A673 (cell line): ENCODE data around the gene FBXO42. TPM values are rescaled to one million over a fixed set of nuclear protein-coding genes. Genes with fewer than 3 reads are reported as not detected.
A peak's percentile ranks its signal among the peaks of the same experiment; 100 is the strongest.

Experiments used
- BruUV-seq: library from RNA; stranded (reverse); fragments of 400-500 nt; replicated peaks from 2 replicates; lab custom pipeline; 2021; lab: Mats Ljungman, UMichigan
- CTCF ChIA-PET: fragments of 300-600 bp; sonication (Branson Sonifier 250); formaldehyde crosslinking; loops from one replicate; lab custom pipeline; 2022; ENCODE audit warnings: antibody characterized with exemption; lab: Charles Lee
- POLR2A ChIA-PET: fragments of 300-600 bp; sonication (Branson Sonifier 250); formaldehyde crosslinking; loops from one replicate; lab custom pipeline; 2022; ENCODE audit warnings: antibody characterized with exemption; ENCODE audit not compliant: low non-redundant PET; lab: Charles Lee
- DNase-seq: peaks from one replicate; pipeline ENCODE4 v3.0.0-alpha.2; 2015; ENCODE audit warnings: low spot score
- H3K27ac ChIP-seq: fragments of 200-600 bp; sonication (generic); 2 replicates; pipeline ENCODE4 v1.5.1; 2016; ENCODE audit warnings: mixed run types, low read depth, mild to moderate bottlenecking, mixed read lengths, antibody characterized with exemption, low read length; ENCODE audit not compliant: poor library complexity, severe bottlenecking
- H3K27me3 ChIP-seq: fragments of 200-600 bp; sonication (generic); replicated peaks from 2 replicates; pipeline ENCODE4 v1.6.1; 2017; ENCODE audit warnings: mixed run types, low read depth, mild to moderate bottlenecking, mixed read lengths, antibody characterized with exemption, low read length; ENCODE audit not compliant: insufficient read depth, poor library complexity
- H3K36me3 ChIP-seq: fragments of 200-600 bp; sonication (generic); 2 replicates; pipeline ENCODE4 v1.6.1; 2016; ENCODE audit warnings: mixed run types, mild to moderate bottlenecking, mixed read lengths, antibody characterized with exemption, low read length; ENCODE audit not compliant: insufficient read depth, poor library complexity, severe bottlenecking
- H3K4me1 ChIP-seq: fragments of 200-600 bp; sonication (generic); 2 replicates; pipeline ENCODE4 v1.6.1; 2017; ENCODE audit warnings: mixed run types, mild to moderate bottlenecking, mixed read lengths, antibody characterized with exemption, low read length; ENCODE audit not compliant: insufficient read depth, poor library complexity, severe bottlenecking
- H3K4me3 ChIP-seq: fragments of 200-600 bp; sonication (generic); 2 replicates; pipeline ENCODE4 v1.5.1; 2016; ENCODE audit warnings: low read depth, mixed run types, mild to moderate bottlenecking, mixed read lengths, low read length; ENCODE audit not compliant: poor library complexity, severe bottlenecking
- H3K9me3 ChIP-seq: fragments of 200-600 bp; sonication (generic); 2 replicates; pipeline ENCODE4 v1.6.1; 2016; ENCODE audit warnings: mixed run types, low read depth, mild to moderate bottlenecking, mixed read lengths, antibody characterized with exemption, low read length; ENCODE audit not compliant: poor library complexity, severe bottlenecking
- EZH2 ChIP-seq: fragments of 200-600 bp; sonication (generic); IDR thresholded peaks from 2 replicates; pipeline ENCODE4 v1.6.1; 2017; ENCODE audit warnings: borderline replicate concordance, low read depth, mild to moderate bottlenecking, mixed read lengths, antibody characterized with exemption, low read length; ENCODE audit not compliant: poor library complexity, severe bottlenecking
- intact Hi-C: fragments of 100-400 bp; cut with micrococcal nuclease; formaldehyde crosslinking; loops from one replicate; pipeline ENCODE4 v1.10.0; 2022; ENCODE audit not compliant: unreplicated experiment
- total RNA-seq: library from RNA; stranded (reverse); gene quantifications from 2 replicates; pipeline ENCODE4 v1.2.3, GENCODE V29; 2021
- TF ChIP-seq, protein P1 (sequence below): fragments of 300-800, 200-600 bp; sonication (generic); conservative IDR thresholded peaks from 2 replicates; pipeline ENCODE4 v1.5.1; 2017; ENCODE audit warnings: low read depth, mild to moderate bottlenecking, antibody characterized with exemption, low read length, moderate library complexity, mixed read lengths

The FBXO42 gene
- total RNA-seq, 1 experiment from 2014 or later = 19.5 TPM

DNA sequence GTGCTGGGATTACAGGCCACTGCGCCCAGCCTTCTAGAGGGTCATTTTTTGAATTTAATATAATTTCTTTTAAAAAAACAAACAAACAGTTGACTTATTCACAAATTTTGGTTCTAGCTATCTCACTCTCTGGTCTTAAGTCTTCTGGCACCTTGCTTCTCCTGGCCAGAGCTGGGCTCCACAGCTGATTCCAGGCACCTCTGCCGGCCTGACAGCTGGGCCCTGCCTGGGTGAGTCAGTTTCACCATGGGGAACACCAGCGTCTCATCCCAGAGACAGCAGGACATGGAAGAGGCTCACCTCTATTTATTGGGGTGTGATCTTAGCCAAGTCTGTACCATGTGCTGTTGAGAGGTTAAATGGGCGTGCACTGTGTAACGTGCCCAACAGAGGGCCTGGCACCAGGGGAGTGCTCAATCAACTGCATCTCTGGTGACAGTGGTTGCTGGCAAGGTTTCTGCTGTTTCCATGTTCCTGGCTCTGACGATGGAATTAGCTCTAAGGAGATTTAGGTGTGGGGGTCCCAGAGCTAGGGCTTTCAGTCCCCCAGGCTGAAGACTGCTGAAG is 116.3 kb downstream of the FBXO42 start:
- ChIA-PET CTCF (no interaction called here), POLR2A (no interaction called here)
- intact Hi-C loops = loop anchor here (2.0 kb wide), 1 partner anchor 157 kb away; no protein-coding TSS in a partner anchor
- H3K36me3 ChIP-seq = no peaks in the 10 kb centered on the region
- H3K27me3 ChIP-seq = no peaks in the 10 kb centered on the region
- BruUV-seq = no TSS peak
- TF ChIP-seq, protein P1, sequence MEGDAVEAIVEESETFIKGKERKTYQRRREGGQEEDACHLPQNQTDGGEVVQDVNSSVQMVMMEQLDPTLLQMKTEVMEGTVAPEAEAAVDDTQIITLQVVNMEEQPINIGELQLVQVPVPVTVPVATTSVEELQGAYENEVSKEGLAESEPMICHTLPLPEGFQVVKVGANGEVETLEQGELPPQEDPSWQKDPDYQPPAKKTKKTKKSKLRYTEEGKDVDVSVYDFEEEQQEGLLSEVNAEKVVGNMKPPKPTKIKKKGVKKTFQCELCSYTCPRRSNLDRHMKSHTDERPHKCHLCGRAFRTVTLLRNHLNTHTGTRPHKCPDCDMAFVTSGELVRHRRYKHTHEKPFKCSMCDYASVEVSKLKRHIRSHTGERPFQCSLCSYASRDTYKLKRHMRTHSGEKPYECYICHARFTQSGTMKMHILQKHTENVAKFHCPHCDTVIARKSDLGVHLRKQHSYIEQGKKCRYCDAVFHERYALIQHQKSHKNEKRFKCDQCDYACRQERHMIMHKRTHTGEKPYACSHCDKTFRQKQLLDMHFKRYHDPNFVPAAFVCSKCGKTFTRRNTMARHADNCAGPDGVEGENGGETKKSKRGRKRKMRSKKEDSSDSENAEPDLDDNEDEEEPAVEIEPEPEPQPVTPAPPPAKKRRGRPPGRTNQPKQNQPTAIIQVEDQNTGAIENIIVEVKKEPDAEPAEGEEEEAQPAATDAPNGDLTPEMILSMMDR = peak; percentile 28; the same call in 1 of the 2 replicates
- no peak for TF ChIP-seq EZH2
- peak; percentile 68 for DNase-seq
- peak overlapping the region; percentile 67 for H3K4me3 ChIP-seq
- H3K27ac ChIP-seq = no peak overlapping the region
- peaks cover 12% of the 10 kb centered on the region for H3K4me1 ChIP-seq
- H3K9me3 ChIP-seq = no peaks in the 10 kb centered on the region

DNA sequence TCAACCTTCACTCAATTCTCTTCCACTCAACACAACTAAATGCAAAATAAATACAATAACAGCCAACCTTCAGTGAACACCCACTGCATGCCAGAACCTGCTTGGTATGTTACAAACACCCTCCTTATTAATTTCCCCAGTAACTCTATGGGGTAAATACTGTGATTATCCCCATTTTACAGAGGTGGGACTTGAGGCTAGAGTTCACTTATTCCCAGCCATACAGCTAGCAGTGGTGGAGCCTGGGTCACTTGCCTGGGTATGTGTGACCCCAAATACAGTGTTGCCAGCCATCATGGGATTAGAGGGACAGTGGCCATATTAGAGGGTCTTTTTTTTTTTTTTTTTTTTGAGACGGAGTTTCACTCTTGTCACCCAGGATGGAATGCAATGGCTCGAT is 116.9 kb downstream of the FBXO42 start:
- intact Hi-C loops = no loop called here
- ChIA-PET CTCF (no interaction called here), POLR2A (no interaction called here)
- Histone ChIP-seq H3K9me3 (no peaks in the 10 kb centered on the region), H3K4me3 (no peak overlapping the region), H3K36me3 (no peaks in the 10 kb centered on the region), H3K27ac (no peak overlapping the region), H3K4me1 (peaks cover 12% of the 10 kb centered on the region), H3K27me3 (no peaks in the 10 kb centered on the region)
- no TSS peak for BruUV-seq
- DNase-seq = no peak
- no peak for TF ChIP-seq EZH2
- TF ChIP-seq, protein P1 = no peak

DNA sequence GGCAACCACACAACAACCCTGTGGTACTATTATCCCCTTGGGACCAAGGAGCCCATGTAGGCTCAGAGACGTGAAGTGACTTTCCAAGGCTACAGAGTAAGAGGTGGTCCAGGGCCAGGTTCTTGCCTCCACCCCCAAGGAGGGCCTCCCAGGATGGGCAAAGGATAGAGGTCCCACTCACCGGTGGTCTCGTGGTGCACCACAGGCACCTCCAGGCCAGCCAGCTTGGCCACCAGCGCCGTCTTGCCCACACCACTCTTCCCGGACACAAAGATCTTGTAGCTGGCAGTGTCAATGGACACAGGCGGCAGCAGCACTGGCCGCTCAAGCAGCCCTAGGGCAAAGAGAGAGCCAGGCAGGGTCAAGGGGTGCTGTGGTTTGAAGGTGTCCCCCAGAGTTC is 118.8 kb downstream of the FBXO42 start:
- BruUV-seq = no TSS peak
- DNase-seq = no peak

More for the DNA sequence above, 118.8 kb downstream of the FBXO42 start:
- Histone ChIP-seq H3K36me3 (no peaks in the 10 kb centered on the region), H3K9me3 (no peaks in the 10 kb centered on the region), H3K27ac (no peak overlapping the region), H3K4me3 (no peak overlapping the region), H3K27me3 (no peaks in the 10 kb centered on the region), H3K4me1 (peaks cover 12% of the 10 kb centered on the region)
- intact Hi-C loops = no loop called here
- POLR2A ChIA-PET = no interaction called here
- TF ChIP-seq, protein P1 = no peak
- TF ChIP-seq EZH2 = no peak
- CTCF ChIA-PET = no interaction called here
